GM12872 (cell line): ENCODE results near the gene CHCHD3.

Experiments
- TF ChIP-seq, protein P1 (sequence below): IDR thresholded peaks from 3 replicates; pipeline ENCODE4 v1.5.1; 2011; ENCODE audit warnings: low read depth, mild to moderate bottlenecking, low read length, moderate library complexity; ENCODE audit not compliant: insufficient read depth

The CHCHD3 gene

DNA sequence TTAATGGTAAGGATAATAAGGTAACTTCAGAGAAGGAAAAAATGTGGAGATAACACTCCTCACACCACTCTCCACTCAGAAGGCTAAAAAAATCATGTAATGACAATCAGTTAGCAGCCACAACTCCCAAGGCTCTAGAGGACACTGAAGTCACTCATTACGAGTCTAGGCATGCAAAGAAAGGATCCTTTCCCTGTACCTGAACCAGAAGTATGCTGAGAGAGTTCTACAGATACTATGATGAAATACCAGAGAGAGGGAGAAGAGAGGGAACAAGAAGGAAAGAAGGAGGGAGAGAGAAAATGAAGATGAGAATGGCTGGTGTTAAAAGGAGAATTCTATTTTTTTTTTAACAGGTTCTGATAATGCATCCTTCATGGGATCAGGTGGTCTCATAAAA lies 281.4 kb downstream of the CHCHD3 start:
- TF ChIP-seq, protein P1, sequence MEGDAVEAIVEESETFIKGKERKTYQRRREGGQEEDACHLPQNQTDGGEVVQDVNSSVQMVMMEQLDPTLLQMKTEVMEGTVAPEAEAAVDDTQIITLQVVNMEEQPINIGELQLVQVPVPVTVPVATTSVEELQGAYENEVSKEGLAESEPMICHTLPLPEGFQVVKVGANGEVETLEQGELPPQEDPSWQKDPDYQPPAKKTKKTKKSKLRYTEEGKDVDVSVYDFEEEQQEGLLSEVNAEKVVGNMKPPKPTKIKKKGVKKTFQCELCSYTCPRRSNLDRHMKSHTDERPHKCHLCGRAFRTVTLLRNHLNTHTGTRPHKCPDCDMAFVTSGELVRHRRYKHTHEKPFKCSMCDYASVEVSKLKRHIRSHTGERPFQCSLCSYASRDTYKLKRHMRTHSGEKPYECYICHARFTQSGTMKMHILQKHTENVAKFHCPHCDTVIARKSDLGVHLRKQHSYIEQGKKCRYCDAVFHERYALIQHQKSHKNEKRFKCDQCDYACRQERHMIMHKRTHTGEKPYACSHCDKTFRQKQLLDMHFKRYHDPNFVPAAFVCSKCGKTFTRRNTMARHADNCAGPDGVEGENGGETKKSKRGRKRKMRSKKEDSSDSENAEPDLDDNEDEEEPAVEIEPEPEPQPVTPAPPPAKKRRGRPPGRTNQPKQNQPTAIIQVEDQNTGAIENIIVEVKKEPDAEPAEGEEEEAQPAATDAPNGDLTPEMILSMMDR = no peak

DNA sequence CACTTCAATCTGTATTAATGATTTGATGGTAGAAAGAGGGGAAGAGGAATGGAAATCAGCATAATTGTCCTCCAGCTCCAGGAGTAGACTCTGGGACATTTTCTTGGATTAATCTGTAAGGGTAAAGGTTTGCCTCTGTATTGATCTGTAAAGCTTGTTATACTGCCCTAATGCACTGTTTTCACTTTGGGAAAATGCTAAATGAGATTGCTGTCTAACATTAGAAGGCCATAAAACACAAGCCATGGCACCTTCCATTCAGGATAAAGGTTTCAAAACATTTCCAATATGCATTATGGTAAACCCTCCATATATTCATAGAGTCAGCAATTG lies 282.8 kb downstream of the CHCHD3 start:
- TF ChIP-seq, protein P1 = no peak

DNA sequence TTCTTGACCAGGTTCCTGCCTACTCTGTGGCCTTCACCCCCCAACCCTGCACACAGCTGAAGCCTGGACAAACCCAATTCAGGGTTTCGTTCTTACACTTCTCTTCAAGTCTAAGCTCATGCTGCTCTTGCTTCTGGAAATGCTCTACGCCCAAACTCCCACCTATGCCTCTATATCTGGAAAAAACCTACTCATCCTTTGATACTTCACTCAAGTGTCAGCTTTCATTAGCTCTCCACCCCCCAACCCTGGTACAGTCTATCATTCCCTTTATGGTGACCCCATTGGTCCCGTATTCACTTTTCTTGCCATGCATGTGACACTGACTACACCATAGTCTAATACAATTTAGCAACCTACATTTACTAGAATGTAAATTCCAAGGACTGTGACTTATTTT lies 284.7 kb downstream of the CHCHD3 start:
- TF ChIP-seq, protein P1 = no peak

- TF ChIP-seq, protein P1 = no peak
Observed at GRCh38 chr7:132793474-132793873, 288.4 kb downstream of the CHCHD3 start.

GRCh38 chr7:132791036-132791435 lies 290.9 kb downstream of the CHCHD3 start:
- TF ChIP-seq, protein P1 = no peak

DNA sequence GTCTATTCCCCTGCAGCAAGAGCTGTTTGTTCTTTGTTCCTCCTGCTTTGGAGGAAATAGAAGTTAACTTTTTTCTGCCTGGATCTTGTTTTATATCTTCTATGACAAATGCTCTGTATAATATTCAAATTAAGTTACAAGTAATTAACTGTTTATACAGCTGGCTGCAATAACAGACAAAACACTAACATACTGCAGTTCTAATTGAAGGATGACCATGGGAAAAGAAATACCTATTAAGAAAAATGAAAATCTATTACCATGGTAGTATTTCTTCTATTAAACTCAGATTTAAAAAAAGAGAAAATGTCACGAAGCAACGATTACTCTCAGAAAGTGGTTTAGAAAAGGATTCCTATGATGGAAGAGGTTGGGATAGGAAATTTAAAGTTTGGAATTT lies 291.8 kb downstream of the CHCHD3 start:
- TF ChIP-seq, protein P1 = no peak

DNA sequence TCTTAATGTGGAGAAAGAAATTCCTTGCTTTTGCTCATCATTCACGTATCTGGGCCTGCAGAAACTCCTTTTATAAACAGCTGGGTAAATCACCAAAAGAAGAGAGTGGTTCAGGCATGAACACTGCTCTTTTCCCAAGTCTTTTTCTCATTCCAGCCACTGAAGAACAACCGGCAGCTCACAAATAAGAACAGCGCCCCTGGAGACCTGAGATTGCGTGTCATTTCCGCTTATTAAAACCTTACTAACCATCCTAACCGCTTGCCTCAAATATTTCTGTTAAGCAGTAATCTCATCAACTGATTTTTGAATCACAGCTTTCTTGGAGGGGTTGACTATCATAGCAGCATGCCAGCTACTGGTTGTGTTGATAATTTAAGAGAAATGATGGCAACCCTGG lies 292.6 kb downstream of the CHCHD3 start:
- TF ChIP-seq, protein P1 = no peak

DNA sequence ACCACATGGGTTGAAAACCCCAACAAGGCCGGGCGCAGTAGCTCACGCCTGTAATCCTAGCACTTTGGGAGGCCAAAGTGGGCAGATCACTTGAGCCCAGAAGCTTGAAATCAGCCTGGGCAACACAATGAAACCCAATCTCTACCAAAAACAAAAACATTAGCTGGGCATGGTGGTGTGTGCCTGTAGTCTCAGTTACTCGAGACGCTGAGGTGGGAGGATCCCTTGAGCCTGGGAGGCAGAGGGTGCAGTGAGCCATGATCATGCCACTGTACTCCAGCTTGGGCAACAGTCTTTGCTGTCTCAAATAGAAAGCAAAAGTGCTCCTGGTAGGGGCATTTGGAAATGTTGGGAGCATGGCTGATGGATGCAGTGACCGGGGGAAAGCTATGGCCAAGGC lies 296.0 kb downstream of the CHCHD3 start:
- TF ChIP-seq, protein P1 = no peak
